Measurements from ENCODE around the gene TMEM237. TPM values are rescaled to one million over a fixed set of nuclear protein-coding genes. Genes with fewer than 3 reads are reported as not detected.
A peak's percentile ranks its signal among the peaks of the same experiment; 100 is the strongest.

TMEM237 gene
- total and polyA plus RNA-seq, 2 donors (not counting 1 experiment from before 2014, with no cell fraction given), result 23.8 to 64.1 TPM

GRCh38 chr2:201580486-201580885 lies 62.8 kb downstream of the TMEM237 start:
- H3K79me2 ChIP-seq (ENCODE audit: control insufficient read depth, insufficient read depth, low read length), result no peaks in the 10 kb centered on the region
- H4K20me1 ChIP-seq (ENCODE audit: control insufficient read depth, extremely low read depth, insufficient read depth, low read length), result no peaks in the 10 kb centered on the region
- peaks cover 3% of the 10 kb centered on the region for H3K4me1 ChIP-seq (ENCODE audit: control insufficient read depth, extremely low read depth, insufficient read depth, low read length)
- H3K4me3 ChIP-seq (replicated peaks in 1 of 4; ENCODE audit: control extremely low read depth in 1 of 4, insufficient read depth in 1 of 4, low read depth in 3 of 4, low read length in 4 of 4), result no peak overlapping the region
- DNase-seq (ENCODE audit: low read depth in 2 of 2), result peak; percentile 80 to 96
- H3K27ac ChIP-seq (ENCODE audit: insufficient read depth, low read length), result no peak overlapping the region
- no peaks in the 10 kb centered on the region for H3K27me3 ChIP-seq (ENCODE audit: control insufficient read depth, insufficient read depth, low read length)
- no peak overlapping the region for H3K9ac ChIP-seq (ENCODE audit: insufficient read depth, low read length)
- no peaks in the 10 kb centered on the region for H3K36me3 ChIP-seq (ENCODE audit: control insufficient read depth, insufficient read depth, low read length)
- no peak overlapping the region for H2AFZ ChIP-seq (ENCODE audit: low read length)
- H3K9me3 ChIP-seq (ENCODE audit: control insufficient read depth, insufficient read depth, low read depth, low read length), result no peaks in the 10 kb centered on the region
- H3K4me2 ChIP-seq (ENCODE audit: extremely low read depth, insufficient read depth, low read length), result peak overlapping the region; percentile 30
- TF ChIP-seq CTCF (conservative IDR thresholded peaks at IDR 0.05 in 1 of 2, IDR thresholded peaks at IDR 0.05 in 1 of 2; ENCODE audit: low read depth in 1 of 2, low read length in 2 of 2) (no peak), EZH2 (IDR thresholded peaks at IDR 0.05; ENCODE audit: low read length, missing control alignments) (no peak)

GRCh38 chr2:201579536-201579935 lies 63.8 kb downstream of the TMEM237 start:
- Histone ChIP-seq H3K4me3 (replicated peaks in 1 of 4; ENCODE audit: control extremely low read depth in 1 of 4, insufficient read depth in 1 of 4, low read depth in 3 of 4, low read length in 4 of 4) (no peak overlapping the region), H3K9me3 (ENCODE audit: control insufficient read depth, insufficient read depth, low read depth, low read length) (no peaks in the 10 kb centered on the region), H2AFZ (ENCODE audit: low read length) (no peak overlapping the region), H3K27ac (ENCODE audit: insufficient read depth, low read length) (no peak overlapping the region), H3K27me3 (ENCODE audit: control insufficient read depth, insufficient read depth, low read length) (no peaks in the 10 kb centered on the region), H3K36me3 (ENCODE audit: control insufficient read depth, insufficient read depth, low read length) (no peaks in the 10 kb centered on the region), H4K20me1 (ENCODE audit: control insufficient read depth, extremely low read depth, insufficient read depth, low read length) (no peaks in the 10 kb centered on the region), H3K9ac (ENCODE audit: insufficient read depth, low read length) (no peak overlapping the region), H3K4me2 (ENCODE audit: extremely low read depth, insufficient read depth, low read length) (no peak overlapping the region), H3K79me2 (ENCODE audit: control insufficient read depth, insufficient read depth, low read length) (no peaks in the 10 kb centered on the region), H3K4me1 (ENCODE audit: control insufficient read depth, extremely low read depth, insufficient read depth, low read length) (peaks cover 3% of the 10 kb centered on the region)
- peak; percentile 3 to 66 for DNase-seq (ENCODE audit: low read depth in 2 of 2)
- TF ChIP-seq CTCF (conservative IDR thresholded peaks at IDR 0.05 in 1 of 2, IDR thresholded peaks at IDR 0.05 in 1 of 2; ENCODE audit: low read depth in 1 of 2, low read length in 2 of 2) (no peak), EZH2 (IDR thresholded peaks at IDR 0.05; ENCODE audit: low read length, missing control alignments) (no peak)

GRCh38 chr2:201575971-201576370 lies 67.3 kb downstream of the TMEM237 start:
- Histone ChIP-seq H3K9me3 (ENCODE audit: control insufficient read depth, insufficient read depth, low read depth, low read length) (no peaks in the 10 kb centered on the region), H3K79me2 (ENCODE audit: control insufficient read depth, insufficient read depth, low read length) (no peaks in the 10 kb centered on the region), H3K36me3 (ENCODE audit: control insufficient read depth, insufficient read depth, low read length) (no peaks in the 10 kb centered on the region), H3K27ac (ENCODE audit: insufficient read depth, low read length) (no peak overlapping the region), H3K4me1 (ENCODE audit: control insufficient read depth, extremely low read depth, insufficient read depth, low read length) (peaks cover 3% of the 10 kb centered on the region), H2AFZ (ENCODE audit: low read length) (no peak overlapping the region), H3K4me2 (ENCODE audit: extremely low read depth, insufficient read depth, low read length) (no peak overlapping the region), H3K4me3 (replicated peaks in 1 of 4; ENCODE audit: control extremely low read depth in 1 of 4, insufficient read depth in 1 of 4, low read depth in 3 of 4, low read length in 4 of 4) (no peak overlapping the region), H3K27me3 (ENCODE audit: control insufficient read depth, insufficient read depth, low read length) (no peaks in the 10 kb centered on the region), H3K9ac (ENCODE audit: insufficient read depth, low read length) (no peak overlapping the region), H4K20me1 (ENCODE audit: control insufficient read depth, extremely low read depth, insufficient read depth, low read length) (no peaks in the 10 kb centered on the region)
- TF ChIP-seq CTCF (conservative IDR thresholded peaks at IDR 0.05 in 1 of 2, IDR thresholded peaks at IDR 0.05 in 1 of 2; ENCODE audit: low read depth in 1 of 2, low read length in 2 of 2), result no peak
- no peak for TF ChIP-seq EZH2 (IDR thresholded peaks at IDR 0.05; ENCODE audit: low read length, missing control alignments)
- no peak for DNase-seq (ENCODE audit: low read depth in 2 of 2)
